Neural cell (in vitro differentiated cells): ENCODE measurements around the gene NFE2L3. TPM values are rescaled to one million over a fixed set of nuclear protein-coding genes. Genes with fewer than 3 reads are reported as not detected.

ENCODE experiments used
- H2AFZ ChIP-seq: fragments of 200-600, 300-800 bp; sonication (generic), shearing (Covaris generic); 2 replicates; pipeline ENCODE4 v1.6.0; 2014; ENCODE audit warnings: low read depth, mild to moderate bottlenecking, antibody characterized with exemption, low read length, moderate library complexity
- H3F3A ChIP-seq: fragments of 200-600 bp; shearing (Covaris generic); 2 replicates; pipeline ENCODE4 v1.6.1; 2016; ENCODE audit warnings: mild to moderate bottlenecking, moderate library complexity, mixed read lengths, antibody characterized with exemption, low read length; ENCODE audit not compliant: insufficient read depth, poor library complexity, severe bottlenecking
- H3K27ac ChIP-seq: fragments of 200-600, 300-800 bp; sonication (generic), shearing (Covaris generic); 2 replicates; pipeline ENCODE4 v1.5.1; 2014; ENCODE audit warnings: mild to moderate bottlenecking, low read length, moderate library complexity
- H3K27me3 ChIP-seq: fragments of 300-800, 200-600 bp; sonication (generic), shearing (Covaris generic); 2 replicates; pipeline ENCODE4 v1.6.0; 2014; ENCODE audit warnings: mild to moderate bottlenecking, low read depth, low read length, moderate library complexity; ENCODE audit not compliant: insufficient read depth
- H3K36me3 ChIP-seq: fragments of 300-800, 200-600 bp; sonication (generic), shearing (Covaris generic); 2 replicates; pipeline ENCODE4 v1.5.1; 2014; ENCODE audit warnings: mild to moderate bottlenecking, antibody characterized with exemption, low read length, moderate library complexity; ENCODE audit not compliant: insufficient read depth
- H3K4me2 ChIP-seq: fragments of 300-800, 200-600 bp; sonication (generic), shearing (Covaris generic); 2 replicates; pipeline ENCODE4 v1.6.0; 2014; ENCODE audit warnings: mild to moderate bottlenecking, low read length
- H3K4me3 ChIP-seq: fragments of 300-800, 200-600 bp; sonication (generic), shearing (Covaris generic); 2 replicates; pipeline ENCODE4 v1.5.1; 2014; ENCODE audit warnings: mild to moderate bottlenecking, low read length, moderate library complexity
- H3K79me2 ChIP-seq: fragments of 200-600 bp; shearing (Covaris generic); replicated peaks from 2 replicates; pipeline ENCODE4 v1.6.0; 2014; ENCODE audit warnings: mild to moderate bottlenecking, low read length, moderate library complexity; ENCODE audit not compliant: insufficient read depth
- H3K9ac ChIP-seq: fragments of 300-800, 200-600 bp; sonication (generic), shearing (Covaris generic); 2 replicates; pipeline ENCODE4 v1.6.1; 2016; ENCODE audit warnings: mild to moderate bottlenecking, low read length, mixed read lengths
- H3K9me2 ChIP-seq: fragments of 200-600 bp; shearing (Covaris generic); 2 replicates; pipeline ENCODE4 v1.6.1; 2016; ENCODE audit warnings: mild to moderate bottlenecking, low read length, mixed read lengths; ENCODE audit not compliant: insufficient read depth
- H3K9me3 ChIP-seq: fragments of 200-600, 300-800 bp; sonication (generic), shearing (Covaris generic); 2 replicates; pipeline ENCODE4 v1.6.1; 2016; ENCODE audit warnings: mild to moderate bottlenecking, mixed run types, low read length, moderate library complexity, mixed read lengths
- H4K20me1 ChIP-seq: fragments of 200-600 bp; shearing (Covaris generic); 2 replicates; pipeline ENCODE4 v1.6.1; 2016; ENCODE audit warnings: mild to moderate bottlenecking, mixed run types; ENCODE audit not compliant: insufficient read depth
- CTCF ChIP-seq: fragments of 450-650 bp; IDR thresholded peaks from 2 replicates; pipeline ENCODE4 v1.5.1; 2014; ENCODE audit warnings: antibody characterized with exemption, mild to moderate bottlenecking, moderate library complexity; ENCODE audit not compliant: poor library complexity, severe bottlenecking
- EP300 ChIP-seq: fragments of 450-650 bp; conservative IDR thresholded peaks from 2 replicates; pipeline ENCODE4 v1.6.1; 2014; ENCODE audit warnings: antibody characterized with exemption, mild to moderate bottlenecking, moderate library complexity; ENCODE audit not compliant: poor library complexity, severe bottlenecking
- EZH2 ChIP-seq: fragments of 200-600, 300-800 bp; shearing (Covaris generic), sonication (generic); IDR thresholded peaks from 2 replicates; pipeline ENCODE4 v1.6.1; 2014; ENCODE audit warnings: antibody characterized with exemption, low read length, borderline replicate concordance, mild to moderate bottlenecking; ENCODE audit not compliant: insufficient read depth, poor library complexity, severe bottlenecking
- MXI1 ChIP-seq: fragments of 450-650 bp; conservative IDR thresholded peaks from 2 replicates; pipeline ENCODE4 v1.6.1; 2014; ENCODE audit warnings: antibody characterized with exemption, mild to moderate bottlenecking; ENCODE audit not compliant: poor library complexity, severe bottlenecking
- POLR2AphosphoS5 ChIP-seq: IDR thresholded peaks from 2 replicates; pipeline ENCODE4 v1.6.1; 2012
- RAD21 ChIP-seq: fragments of 450-650 bp; conservative IDR thresholded peaks from 2 replicates; pipeline ENCODE4 v1.6.1; 2014; ENCODE audit warnings: antibody characterized with exemption, mild to moderate bottlenecking, moderate library complexity
- REST ChIP-seq: IDR thresholded peaks from 2 replicates; pipeline ENCODE4 v1.6.1; 2012; ENCODE audit warnings: borderline replicate concordance
- SMC3 ChIP-seq: fragments of 450-650 bp; conservative IDR thresholded peaks from 2 replicates; pipeline ENCODE4 v1.6.1; 2014; ENCODE audit warnings: antibody characterized with exemption, mild to moderate bottlenecking, moderate library complexity; ENCODE audit not compliant: poor library complexity
- TAF1 ChIP-seq: IDR thresholded peaks from 2 replicates; pipeline ENCODE4 v1.6.1; 2012; ENCODE audit warnings: low read depth
- polyA plus RNA-seq: library from polyadenylated mRNA; depleted of rRNA; stranded (reverse); fragments of >200 nt; gene quantifications from 2 replicates; pipeline ENCODE4 v1.2.3, GENCODE V29; 2014

Gene NFE2L3
- polyA plus RNA-seq, 1 donor from 2014 or later = 2.9 TPM

- no peak overlapping the region for H3K9ac ChIP-seq
- no peaks in the 10 kb centered on the region for H4K20me1 ChIP-seq
- no peak overlapping the region for H3K27ac ChIP-seq
- H2AFZ ChIP-seq = no peak overlapping the region
- H3K4me3 ChIP-seq = no peak overlapping the region
- no peaks in the 10 kb centered on the region for H3K79me2 ChIP-seq
- H3K4me2 ChIP-seq = no peak overlapping the region
- no peaks in the 10 kb centered on the region for H3K36me3 ChIP-seq
- H3K9me2 ChIP-seq = no peaks in the 10 kb centered on the region
- H3F3A ChIP-seq = no peaks in the 10 kb centered on the region
- no peak for TF ChIP-seq MXI1
- TF ChIP-seq POLR2AphosphoS5 = no peak
- no peak for TF ChIP-seq CTCF
- no peaks in the 10 kb centered on the region for H3K27me3 ChIP-seq
- H3K9me3 ChIP-seq = no peaks in the 10 kb centered on the region
Observed at GRCh38 chr7:26127411-26127810, 24.6 kb upstream of the NFE2L3 start.

- H3K27me3 ChIP-seq = no peaks in the 10 kb centered on the region
- H3K9ac ChIP-seq = no peak overlapping the region
Observed at GRCh38 chr7:26131056-26131589, 20.9 kb upstream of the NFE2L3 start.

More at GRCh38 chr7:26131056-26131589, 20.9 kb upstream of the NFE2L3 start:
- Histone ChIP-seq H2AFZ (no peak overlapping the region), H3K9me2 (no peaks in the 10 kb centered on the region), H4K20me1 (no peaks in the 10 kb centered on the region), H3K27ac (no peak overlapping the region), H3K36me3 (no peaks in the 10 kb centered on the region), H3F3A (no peaks in the 10 kb centered on the region), H3K79me2 (no peaks in the 10 kb centered on the region), H3K9me3 (no peaks in the 10 kb centered on the region), H3K4me2 (no peak overlapping the region), H3K4me3 (no peak overlapping the region)
- TF ChIP-seq EZH2 (no peak), EP300 (no peak), MXI1 (no peak), TAF1 (no peak), POLR2AphosphoS5 (no peak), CTCF (no peak), SMC3 (no peak), RAD21 (no peak), REST (no peak)
